Measurements from ENCODE around the gene NDUFA12. TPM values are rescaled to one million over a fixed set of nuclear protein-coding genes. Genes with fewer than 3 reads are reported as not detected.

The NDUFA12 gene
- total RNA-seq, 2 donors from 2014 or later = 63.5 to 67.1 TPM

GRCh38 chr12:94957006-94957405, 46.5 kb downstream of the NDUFA12 start:
- no peak for DNase-seq (ENCODE audit: low spot score)
- Histone ChIP-seq H3K27me3 (replicated peaks; ENCODE audit: insufficient read depth) (no peaks in the 10 kb centered on the region), H3K4me1 (ENCODE audit: control insufficient read depth in 1 of 2, low read depth in 2 of 2) (no peaks in the 10 kb centered on the region), H3K27ac (no peak overlapping the region), H3K9me3 (no peaks in the 10 kb centered on the region), H3K36me3 (no peaks in the 10 kb centered on the region), H3K4me3 (no peak overlapping the region)
- TF ChIP-seq CTCF (IDR thresholded peaks at IDR 0.05) = no peak
- ATAC-seq (ENCODE audit: insufficient number of reproducible peaks, low FRiP score, low read depth) = no peak

- no peak overlapping the region for H3K27ac ChIP-seq
- H3K36me3 ChIP-seq = no peaks in the 10 kb centered on the region
These were observed 48.4 kb downstream of the NDUFA12 start for GRCh38 chr12:94954948-94955592.

GRCh38 chr12:94954029-94954685, 49.3 kb downstream of the NDUFA12 start:
- no peak overlapping the region for H3K4me3 ChIP-seq
- ATAC-seq (ENCODE audit: insufficient number of reproducible peaks, low FRiP score, low read depth) = no peak
- no peaks in the 10 kb centered on the region for H3K27me3 ChIP-seq (replicated peaks; ENCODE audit: insufficient read depth)

More at GRCh38 chr12:94954948-94955592, 48.4 kb downstream of the NDUFA12 start:
- no peak for TF ChIP-seq CTCF (IDR thresholded peaks at IDR 0.05)
- Histone ChIP-seq H3K9me3 (no peaks in the 10 kb centered on the region), H3K4me3 (no peak overlapping the region), H3K4me1 (ENCODE audit: control insufficient read depth in 1 of 2, low read depth in 2 of 2) (no peaks in the 10 kb centered on the region), H3K27me3 (replicated peaks; ENCODE audit: insufficient read depth) (no peaks in the 10 kb centered on the region)
- no peak for DNase-seq (ENCODE audit: low spot score)
- no peak for ATAC-seq (ENCODE audit: insufficient number of reproducible peaks, low FRiP score, low read depth)

GRCh38 chr12:94952325-94952724, 51.2 kb downstream of the NDUFA12 start:
- Histone ChIP-seq H3K4me3 (no peak overlapping the region), H3K9me3 (no peaks in the 10 kb centered on the region), H3K36me3 (no peaks in the 10 kb centered on the region), H3K27me3 (replicated peaks; ENCODE audit: insufficient read depth) (no peaks in the 10 kb centered on the region), H3K4me1 (ENCODE audit: control insufficient read depth in 1 of 2, low read depth in 2 of 2) (no peaks in the 10 kb centered on the region), H3K27ac (no peak overlapping the region)
- no peak for ATAC-seq (ENCODE audit: insufficient number of reproducible peaks, low FRiP score, low read depth)
- TF ChIP-seq CTCF (IDR thresholded peaks at IDR 0.05) = no peak
- no peak for DNase-seq (ENCODE audit: low spot score)

More at GRCh38 chr12:94954029-94954685, 49.3 kb downstream of the NDUFA12 start:
- no peak overlapping the region for H3K27ac ChIP-seq
- no peaks in the 10 kb centered on the region for H3K9me3 ChIP-seq
- DNase-seq (ENCODE audit: low spot score) = no peak
- no peaks in the 10 kb centered on the region for H3K4me1 ChIP-seq (ENCODE audit: control insufficient read depth in 1 of 2, low read depth in 2 of 2)
- no peaks in the 10 kb centered on the region for H3K36me3 ChIP-seq
- no peak for TF ChIP-seq CTCF (IDR thresholded peaks at IDR 0.05)

GRCh38 chr12:94951071-94951934, 52.2 kb downstream of the NDUFA12 start:
- no peaks in the 10 kb centered on the region for H3K27me3 ChIP-seq (replicated peaks; ENCODE audit: insufficient read depth)
- no peaks in the 10 kb centered on the region for H3K36me3 ChIP-seq
- no peaks in the 10 kb centered on the region for H3K4me1 ChIP-seq (ENCODE audit: control insufficient read depth in 1 of 2, low read depth in 2 of 2)
- H3K9me3 ChIP-seq = no peaks in the 10 kb centered on the region
- no peak for TF ChIP-seq CTCF (IDR thresholded peaks at IDR 0.05)
- no peak for DNase-seq (ENCODE audit: low spot score)
- no peak overlapping the region for H3K27ac ChIP-seq
- H3K4me3 ChIP-seq = no peak overlapping the region
- ATAC-seq (ENCODE audit: insufficient number of reproducible peaks, low FRiP score, low read depth) = no peak
